K562 (cell line): ENCODE data around the gene INO80D. TPM values are rescaled to one million over a fixed set of nuclear protein-coding genes. Genes with fewer than 3 reads are reported as not detected.
A peak's percentile ranks its signal among the peaks of the same experiment; 100 is the strongest.

Source experiments
- ATAC-seq: fragments of 200-7000 bp; cut with Tn5 transposase; 3 replicates; pipeline ENCODE4 v1.9.1; 2020; ENCODE audit warnings: moderate library complexity
- BruUV-seq: library from RNA; stranded (reverse); fragments of 400-500 nt; replicated peaks from 2 replicates; lab custom pipeline; 2021; lab: Mats Ljungman, UMichigan
- CTCF ChIA-PET: fragments of 300-600 bp; formaldehyde crosslinking; extraction: SDS; loops from one replicate; lab custom pipeline; 2021; ENCODE audit warnings: low intra/inter-chr PET ratio; lab: Yijun Ruan, JAX
- POLR2A ChIA-PET: fragments of 300-600, 350-650 bp; sonication (Branson Sonifier 250); formaldehyde crosslinking; extraction: SDS; loops from one replicate; lab custom pipeline; 2021; ENCODE audit warnings: antibody characterized with exemption, inconsistent platforms; lab: Yijun Ruan, JAX
- DNase-seq, 4 experiments: peaks; one replicate each; pipeline versions ENCODE4 v3.0.0 to v3.0.0-alpha.2; 2011 to 2018; ENCODE audit warnings: low spot score in 3 of 4, mixed read lengths in 3 of 4; ENCODE audit errors: extremely low read depth in 1 of 4
- FAIRE-seq: peaks from 2 replicates; lab custom pipeline; 2011; peaks lifted over from hg19 to GRCh38; lab: Jason Lieb, UNC
- H2AFZ ChIP-seq: 2 replicates; pipeline ENCODE4 v1.6.0; 2011; ENCODE audit warnings: low read depth, low read length, control low read depth, inconsistent platforms
- H3K27ac ChIP-seq: fragments of 200-600 bp; 3 replicates; pipeline ENCODE4 v1.8.0; 2011; ENCODE audit warnings: low read depth, mild to moderate bottlenecking, control low read depth, inconsistent platforms, low read length, moderate library complexity, mixed read lengths; ENCODE audit errors: extremely low read depth
- H3K27me3 ChIP-seq, 2 experiments: fragments of 300-600 bp in 1 of 2; 2 replicates in 1 of 2; 3 replicates in 1 of 2; pipeline versions ENCODE4 v1.6.0 to v1.8.0; 2011; ENCODE audit warnings: inconsistent platforms in 2 of 2, low read length in 2 of 2, mild to moderate bottlenecking in 1 of 2, mixed read lengths in 1 of 2, moderate library complexity in 1 of 2; ENCODE audit not compliant: control insufficient read depth in 2 of 2, insufficient read depth in 2 of 2
- H3K36me3 ChIP-seq: fragments of 300-600 bp; 3 replicates; pipeline ENCODE4 v1.8.0; 2011; ENCODE audit warnings: mild to moderate bottlenecking, low read length, inconsistent platforms; ENCODE audit not compliant: control insufficient read depth, insufficient read depth
- H3K4me1 ChIP-seq, 2 experiments: fragments of 200-600 bp in 1 of 2; replicated peaks in 1 of 2; 2 replicates in 1 of 2; 3 replicates in 1 of 2; pipeline versions ENCODE4 v1.5.1 to v1.8.0; 2011; ENCODE audit warnings: inconsistent platforms in 2 of 2, low read length in 2 of 2, mild to moderate bottlenecking in 1 of 2, mixed read lengths in 1 of 2, moderate library complexity in 1 of 2; ENCODE audit not compliant: control insufficient read depth in 2 of 2, insufficient read depth in 2 of 2
- H3K4me2 ChIP-seq: 2 replicates; pipeline ENCODE4 v1.6.1; 2011; ENCODE audit warnings: low read length, control low read depth, inconsistent platforms, mixed read lengths; ENCODE audit not compliant: insufficient read depth
- H3K4me3 ChIP-seq: fragments of 200-600 bp; sonication (generic), shearing (Covaris generic); 2 replicates; pipeline ENCODE4 v1.5.1; 2016; ENCODE audit warnings: control low read depth, inconsistent platforms
- H3K79me2 ChIP-seq: fragments of 200-600 bp; 3 replicates; pipeline ENCODE4 v1.8.0; 2011; ENCODE audit warnings: low read length, inconsistent platforms; ENCODE audit not compliant: control insufficient read depth, insufficient read depth
- H3K9ac ChIP-seq, 2 experiments: 2 replicates each; pipeline versions ENCODE4 v1.6.0 to v1.6.1; 2011; ENCODE audit warnings: low read depth in 2 of 2, low read length in 2 of 2, control low read depth in 1 of 2, inconsistent platforms in 1 of 2, mild to moderate bottlenecking in 1 of 2, mixed read lengths in 1 of 2; ENCODE audit not compliant: insufficient read depth in 1 of 2
- H3K9me1 ChIP-seq: one replicate; pipeline ENCODE4 v1.6.0; 2011; ENCODE audit warnings: inconsistent platforms, mild to moderate bottlenecking, low read length, moderate library complexity; ENCODE audit not compliant: control insufficient read depth, insufficient read depth
- H3K9me3 ChIP-seq: replicated peaks from 2 replicates; pipeline ENCODE4 v1.5.1; 2011; ENCODE audit warnings: low read depth, low read length, inconsistent platforms; ENCODE audit not compliant: control insufficient read depth, insufficient read depth
- H4K20me1 ChIP-seq: replicated peaks from 2 replicates; pipeline ENCODE4 v1.6.1; 2011; ENCODE audit warnings: low read length, inconsistent platforms, mixed read lengths; ENCODE audit not compliant: control insufficient read depth, insufficient read depth
- HOXB6 ChIP-seq: fragments of 250-450 bp; sonication (Bioruptor Pico); IDR thresholded peaks from 2 replicates; pipeline ENCODE4 v1.5.1; 2022; ENCODE audit warnings: mild to moderate bottlenecking, borderline replicate concordance
- WGBS: fragments of 100-300 bp; shearing (Covaris generic); methylation state at CpG from one replicate; pipeline ENCODE4 v1.1.6; 2016; ENCODE audit warnings: low coverage, mixed read lengths; ENCODE audit not compliant: insufficient coverage; ENCODE audit errors: missing lambda C conversion rate; 5-methylcytosine and 5-hydroxymethylcytosine counted together
- in situ Hi-C: fragments of 300-500 bp; cut with MboI; formaldehyde crosslinking; loops from 4 replicates; pipeline ENCODE4 v1.15.0; 2018; ENCODE audit warnings: inconsistent platforms, mixed read lengths
- intact Hi-C: fragments of 100-400 bp; cut with micrococcal nuclease; formaldehyde crosslinking; loops from 2 replicates; pipeline ENCODE4 v1.14.2; 2022
- polyA plus RNA-seq, 8 experiments: library from polyadenylated mRNA; depleted of rRNA in 4 of 8; stranded (reverse) in 5 of 8; unstranded in 3 of 8; fragments of >200 nt; fragmentation: Nextera tagmentation in 2 of 8; fragmentation: Illumina TruSeq in 1 of 8; extraction: Ambion mirVana in 2 of 8; extraction: Trizol in 1 of 8; gene quantifications; 2 replicates each; pipeline versions ENCODE4 v1.2.1 to v1.2.3, GENCODE V29; 2011 to 2014; ENCODE audit warnings: inconsistent platforms in 1 of 8, missing spikeins in 1 of 8
- total RNA-seq, 7 experiments: library from RNA; depleted of rRNA in 6 of 7; stranded (reverse); fragments of >200 nt in 6 of 7; fragmentation: Illumina TruSeq in 2 of 7; extraction: Trizol in 2 of 7; gene quantifications; 2 replicates each; pipeline versions ENCODE4 v1.2.1 to v1.2.3, GENCODE V29; 2011 to 2021; ENCODE audit warnings: low replicate concordance in 1 of 7
- TF ChIP-seq, protein P1 (sequence below): sonication (generic); formaldehyde crosslinking; IDR thresholded peaks from 2 replicates; pipeline ENCODE4 v1.8.0; 2022; ENCODE audit warnings: missing genetic modification reagents, mild to moderate bottlenecking, borderline replicate concordance

INO80D gene
- total and polyA plus RNA-seq, 9 of the 15 experiments (the other 6 are each of a cell fraction or from before 2014, with no cell fraction given), result 0.64 to 8.1 (median 2.9) TPM

DNA sequence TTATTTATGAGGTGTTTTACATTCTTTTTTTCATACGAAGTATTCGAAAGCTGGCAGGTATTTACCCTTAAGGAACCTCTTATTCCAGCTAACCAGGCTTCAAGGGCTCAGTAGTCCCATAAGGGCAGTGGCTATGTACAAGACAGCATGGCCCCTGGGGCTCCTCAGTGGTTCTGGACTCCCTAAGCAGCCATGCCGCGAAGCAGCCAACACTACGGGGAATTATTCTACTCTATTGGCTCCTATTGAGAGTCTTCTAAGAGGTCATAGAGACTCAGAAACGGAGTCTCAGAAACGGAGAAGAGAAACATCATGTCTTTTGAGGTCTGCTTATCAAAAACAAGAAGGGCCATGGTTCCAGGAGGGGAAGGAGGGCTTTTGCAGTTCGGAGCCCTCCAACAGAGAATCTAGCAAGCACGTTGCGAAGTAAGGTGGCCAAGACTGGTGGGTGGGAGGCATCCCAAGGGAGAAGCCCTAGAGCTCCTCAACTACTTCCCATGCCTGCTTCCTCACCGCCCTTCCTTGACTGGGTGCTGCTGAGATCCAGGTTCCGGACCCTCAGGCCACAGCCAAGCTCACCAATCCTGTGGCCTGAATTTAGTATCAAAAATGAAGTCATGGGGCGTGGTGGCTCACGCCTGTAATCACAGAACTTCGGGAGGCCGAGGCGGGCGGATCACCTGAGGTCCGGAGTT lies 109.7 kb downstream of the INO80D start:
- Histone ChIP-seq H3K4me3 (no peak overlapping the region), H3K4me1 (no peaks in the 10 kb centered on the region; a peak in 1 of 5 replicates), H3K9me3 (no peaks in the 10 kb centered on the region), H4K20me1 (no peaks in the 10 kb centered on the region), H2AFZ (no peak overlapping the region), H3K27me3 (no peaks in the 10 kb centered on the region; a peak in 2 of 5 replicates), H3K9ac (no peak overlapping the region), H3K27ac (no peak overlapping the region), H3K79me2 (no peaks in the 10 kb centered on the region), H3K9me1 (no peaks in the 10 kb centered on the region), H3K36me3 (no peaks in the 10 kb centered on the region), H3K4me2 (no peak overlapping the region)
- in situ Hi-C loops, result no loop called here
- TF ChIP-seq HOXB6 (CRISPR knock-in tag), result no peak
- TF ChIP-seq, protein P1, sequence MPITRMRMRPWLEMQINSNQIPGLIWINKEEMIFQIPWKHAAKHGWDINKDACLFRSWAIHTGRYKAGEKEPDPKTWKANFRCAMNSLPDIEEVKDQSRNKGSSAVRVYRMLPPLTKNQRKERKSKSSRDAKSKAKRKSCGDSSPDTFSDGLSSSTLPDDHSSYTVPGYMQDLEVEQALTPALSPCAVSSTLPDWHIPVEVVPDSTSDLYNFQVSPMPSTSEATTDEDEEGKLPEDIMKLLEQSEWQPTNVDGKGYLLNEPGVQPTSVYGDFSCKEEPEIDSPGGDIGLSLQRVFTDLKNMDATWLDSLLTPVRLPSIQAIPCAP, result no peak
- ChIA-PET POLR2A (interaction anchor here (0.6 kb wide), 1 partner anchor 753 kb away, joined by 3 read pairs; no protein-coding TSS in a partner anchor), CTCF (no interaction called here)
- intact Hi-C loops, result no loop called here
- ATAC-seq (peak; percentile 46; the same call in 1 of the 3 replicates), DNase-seq (no peak), FAIRE-seq (no peak)
- 17% methylated on average over 13 of the region's 19 CpGs for WGBS
- BruUV-seq, result no TSS peak
